HCT116 (cell line): ENCODE results near the gene ZNF91. TPM values are rescaled to one million over a fixed set of nuclear protein-coding genes. Genes with fewer than 3 reads are reported as not detected.
"Not testable (repeated sequence)": the region's sequence is repeated elsewhere in the genome, so short reads cannot be mapped to it uniquely, and the experiment has no call there.

ENCODE experiments used
- ATAC-seq: fragments of 200-7000 bp; cut with Tn5 transposase; 2 replicates; pipeline ENCODE4 v1.9.1; 2020; ENCODE audit warnings: mild to moderate bottlenecking, moderate library complexity
- BruUV-seq: library from RNA; stranded (reverse); fragments of 400-500 nt; replicated peaks from 2 replicates; lab custom pipeline; 2021; lab: Mats Ljungman, UMichigan
- CTCF ChIA-PET: fragments of 300-600 bp; sonication (Branson Sonifier 250); formaldehyde crosslinking; loops from one replicate; lab custom pipeline; 2021; ENCODE audit warnings: antibody characterized with exemption; lab: Charles Lee
- POLR2A ChIA-PET: fragments of 300-600, 350-600 bp; sonication (Branson Sonifier 250); formaldehyde crosslinking; loops from one replicate; lab custom pipeline; 2021; ENCODE audit warnings: antibody characterized with exemption; lab: Charles Lee
- RAD21 ChIA-PET, 2 experiments: fragments of 300-600 bp; sonication (Branson Sonifier 250); formaldehyde crosslinking; loops; one replicate each; lab custom pipeline; 2023; ENCODE audit warnings: low total read pairs in 2 of 2; ENCODE audit not compliant: uncharacterized antibody in 2 of 2, unreplicated experiment in 2 of 2, low non-redundant PET in 1 of 2; lab: Charles Lee
- DNase-seq: peaks from one replicate; pipeline ENCODE4 v3.0.0-alpha.2; 2010; ENCODE audit warnings: low read depth, low spot score
- H2AFZ ChIP-seq: fragments of 200-600 bp; shearing (Covaris generic), sonication (generic); 2 replicates; pipeline ENCODE4 v1.6.1; 2017; ENCODE audit warnings: low read depth, mixed run types, mixed read lengths, antibody characterized with exemption, low read length; ENCODE audit not compliant: poor library complexity, severe bottlenecking
- H3K27ac ChIP-seq: 2 replicates; pipeline ENCODE4 v1.5.1; 2012; ENCODE audit warnings: low read depth, low read length
- H3K27me3 ChIP-seq: fragments of 200-600 bp; sonication (generic); 2 replicates; pipeline ENCODE4 v1.6.1; 2016; ENCODE audit warnings: mixed run types, low read length, mixed read lengths; ENCODE audit not compliant: insufficient read depth
- H3K36me3 ChIP-seq, 2 experiments: fragments of 200-500 bp in 1 of 2; fragments of 200-600 bp in 1 of 2; sonication (Bioruptor generic) in 1 of 2; sonication (generic) in 1 of 2; 2 replicates each; pipeline versions ENCODE4 v1.5.1 to v1.6.1; 2014 to 2016; ENCODE audit warnings: low read length in 2 of 2, inconsistent platforms in 1 of 2, mixed read lengths in 1 of 2, mixed run types in 1 of 2; ENCODE audit not compliant: insufficient read depth in 2 of 2, control insufficient read depth in 1 of 2
- H3K4me1 ChIP-seq, 2 experiments: fragments of 200-600 bp in 1 of 2; sonication (generic) in 1 of 2; 2 replicates each; pipeline versions ENCODE4 v1.5.1 to v1.6.1; 2012 to 2017; ENCODE audit warnings: low read length in 2 of 2, inconsistent platforms in 1 of 2, mild to moderate bottlenecking in 1 of 2, mixed read lengths in 1 of 2, mixed run types in 1 of 2, moderate library complexity in 1 of 2; ENCODE audit not compliant: insufficient read depth in 2 of 2, control insufficient read depth in 1 of 2
- H3K4me2 ChIP-seq: fragments of 200-600 bp; sonication (generic); 2 replicates; pipeline ENCODE4 v1.6.1; 2017; ENCODE audit warnings: mixed run types, low read length, mixed read lengths
- H3K4me3 ChIP-seq, 2 experiments: fragments of 200-600 bp in 1 of 2; sonication (generic) in 1 of 2; replicated peaks in 1 of 2; 2 replicates each; pipeline ENCODE4 v1.5.1; 2011 to 2016; ENCODE audit warnings: low read length in 2 of 2, control low read depth in 1 of 2, low read depth in 1 of 2, mild to moderate bottlenecking in 1 of 2, mixed read lengths in 1 of 2, mixed run types in 1 of 2
- H3K79me2 ChIP-seq: fragments of 200-600 bp; sonication (generic); 2 replicates; pipeline ENCODE4 v1.6.1; 2017; ENCODE audit warnings: mild to moderate bottlenecking, mixed run types, low read length, moderate library complexity, mixed read lengths; ENCODE audit not compliant: insufficient read depth
- H3K9ac ChIP-seq: fragments of 200-600 bp; sonication (generic); 2 replicates; pipeline ENCODE4 v1.6.1; 2016; ENCODE audit warnings: low read length, mixed read lengths
- H3K9me2 ChIP-seq: fragments of 200-600 bp; sonication (generic), shearing (Covaris generic); 2 replicates; pipeline ENCODE4 v1.6.1; 2017; ENCODE audit warnings: mixed run types, mild to moderate bottlenecking, moderate library complexity; ENCODE audit not compliant: insufficient read depth
- H3K9me3 ChIP-seq, 2 experiments: fragments of 200-500 bp in 1 of 2; fragments of 200-600 bp in 1 of 2; sonication (Bioruptor generic) in 1 of 2; sonication (generic) in 1 of 2; 2 replicates each; pipeline ENCODE4 v1.6.1; 2014 to 2017; ENCODE audit warnings: low read length in 2 of 2, mixed read lengths in 2 of 2, inconsistent platforms in 1 of 2, low read depth in 1 of 2, mild to moderate bottlenecking in 1 of 2, mixed run types in 1 of 2, moderate library complexity in 1 of 2; ENCODE audit not compliant: control insufficient read depth in 1 of 2, insufficient read depth in 1 of 2
- H4K20me1 ChIP-seq: fragments of 200-600 bp; sonication (generic), shearing (Covaris generic); 2 replicates; pipeline ENCODE4 v1.6.1; 2017; ENCODE audit warnings: mixed run types, mild to moderate bottlenecking, moderate library complexity; ENCODE audit not compliant: insufficient read depth
- ATF3 ChIP-seq: IDR thresholded peaks from 2 replicates; pipeline ENCODE4 v1.6.1; 2012
- CBX3 ChIP-seq: IDR thresholded peaks from 2 replicates; pipeline ENCODE4 v1.6.1; 2012; ENCODE audit warnings: low read depth
- CEBPB ChIP-seq: IDR thresholded peaks from 2 replicates; pipeline ENCODE4 v1.6.1; 2012; ENCODE audit warnings: low read depth
- CTCF ChIP-seq, 3 experiments: fragments of 200-600 bp in 1 of 3; sonication (generic) in 1 of 3; IDR thresholded peaks in 2 of 3; conservative IDR thresholded peaks in 1 of 3; 2 replicates each; pipeline ENCODE4 v1.5.1; 2012 to 2017; ENCODE audit warnings: low read depth in 2 of 3, low read length in 2 of 3, antibody characterized with exemption in 1 of 3, borderline replicate concordance in 1 of 3, control low read depth in 1 of 3, mild to moderate bottlenecking in 1 of 3, mixed read lengths in 1 of 3, mixed run types in 1 of 3, moderate library complexity in 1 of 3; ENCODE audit not compliant: insufficient read depth in 1 of 3
- EGR1 ChIP-seq: IDR thresholded peaks from 2 replicates; pipeline ENCODE4 v1.6.1; 2012; ENCODE audit warnings: low read depth
- EZH2phosphoT487 ChIP-seq: fragments of 200-600 bp; IDR thresholded peaks from 2 replicates; pipeline ENCODE4 v1.6.1; 2018; ENCODE audit warnings: antibody characterized with exemption, borderline replicate concordance
- POLR2AphosphoS5 ChIP-seq: IDR thresholded peaks from 2 replicates; pipeline ENCODE4 v1.6.1; 2011; ENCODE audit warnings: mild to moderate bottlenecking, low read depth, low read length, moderate library complexity
- RAD21 ChIP-seq: IDR thresholded peaks from 2 replicates; pipeline ENCODE4 v1.6.1; 2012; ENCODE audit warnings: low read depth, mild to moderate bottlenecking
- SIN3A ChIP-seq: IDR thresholded peaks from 2 replicates; pipeline ENCODE4 v1.6.1; 2012; ENCODE audit warnings: low read depth
- SP1 ChIP-seq: IDR thresholded peaks from 2 replicates; pipeline ENCODE4 v1.6.1; 2012; ENCODE audit warnings: low read depth
- SRF ChIP-seq: IDR thresholded peaks from 2 replicates; pipeline ENCODE4 v1.6.1; 2012; ENCODE audit warnings: low read depth
- ZFX ChIP-seq: fragments of 450-650 bp; IDR thresholded peaks from 2 replicates; pipeline ENCODE4 v1.6.1; 2017
- ZNF274 ChIP-seq: fragments of 200-500 bp; sonication (Bioruptor generic); IDR thresholded peaks from 2 replicates; pipeline ENCODE4 v1.6.1; 2014; ENCODE audit warnings: mild to moderate bottlenecking, low read depth, low read length, inconsistent platforms
- intact Hi-C: fragments of 100-400 bp; cut with micrococcal nuclease; formaldehyde crosslinking; loops from 2 replicates; pipeline ENCODE4 v1.10.0; 2022
- total RNA-seq: library from RNA; stranded (reverse); gene quantifications from one replicate; pipeline ENCODE4 v1.2.1, GENCODE V29; 2021; ENCODE audit not compliant: unreplicated experiment

The ZNF91 gene
- total RNA-seq, 1 experiment from 2014 or later, result 12.3 TPM

- RAD21 ChIA-PET, ATAC-seq, intact Hi-C loops, BruUV-seq, H3K27ac ChIP-seq, H3K36me3 ChIP-seq, H3K27me3 ChIP-seq, H2AFZ ChIP-seq, H4K20me1 ChIP-seq, H3K9me3 ChIP-seq, H3K9me2 ChIP-seq, H3K4me1 ChIP-seq, H3K9ac ChIP-seq, DNase-seq, CTCF ChIA-PET, POLR2A ChIA-PET: not testable (repeated sequence)
- H3K4me2 ChIP-seq, result peak overlapping the region; percentile 84
- H3K4me3 ChIP-seq, result peak overlapping the region; percentile 58 to 88
- H3K79me2 ChIP-seq, result peaks cover 21% of the 10 kb centered on the region
Observed at GRCh38 chr19:23395722-23396117, 449 bp upstream of the ZNF91 start.

- Histone ChIP-seq H3K9ac (peak overlapping the region; percentile 78), H3K27ac (peak overlapping the region; percentile 86; the same call in 1 of the 2 replicates), H3K36me3 (no peaks in the 10 kb centered on the region), H4K20me1 (no peaks in the 10 kb centered on the region), H3K9me2 (no peaks in the 10 kb centered on the region), H3K4me2 (peak overlapping the region; percentile 84), H3K4me1 (no peaks in the 10 kb centered on the region; a peak in 1 of 4 replicates), H3K4me3 (peak overlapping the region; percentile 58 to 88), H2AFZ (no peak overlapping the region), H3K9me3 (peaks cover 0 to 3% of the 10 kb centered on the region in 2 experiments; a peak in 2 of 4 replicates), H3K79me2 (peaks cover 21% of the 10 kb centered on the region), H3K27me3 (no peaks in the 10 kb centered on the region)
- RAD21 ChIA-PET, result no interaction called here
- BruUV-seq, result no TSS peak
- TF ChIP-seq EGR1 (no peak), RAD21 (no peak), EZH2phosphoT487 (no peak), ATF3 (no peak), ZFX (no peak), SIN3A (no peak), SRF (no peak), SP1 (no peak), CBX3 (no peak), CEBPB (no peak), CTCF (IDR thresholded peaks at IDR 0.05 in 2 of 3, conservative IDR thresholded peaks at IDR 0.05 in 1 of 3; ENCODE audit: borderline replicate concordance in 1 of 3, insufficient read depth in 1 of 3, low read depth in 2 of 3, low read length in 2 of 3) (no peak), ZNF274 (no peak), POLR2AphosphoS5 (no peak)
- intact Hi-C loops, result no loop called here
- ATAC-seq, result no peak
- no peak for DNase-seq
- POLR2A ChIA-PET, result no interaction called here
- CTCF ChIA-PET, result no interaction called here
Observed at GRCh38 chr19:23394511-23394910, 760 bp downstream of the ZNF91 start.
